ENCODE data around the gene NPIPA8.
"Not testable (repeated sequence)": the region's sequence is repeated elsewhere in the genome, so short reads cannot be mapped to it uniquely, and the experiment has no call there.

The NPIPA8 gene

DNA sequence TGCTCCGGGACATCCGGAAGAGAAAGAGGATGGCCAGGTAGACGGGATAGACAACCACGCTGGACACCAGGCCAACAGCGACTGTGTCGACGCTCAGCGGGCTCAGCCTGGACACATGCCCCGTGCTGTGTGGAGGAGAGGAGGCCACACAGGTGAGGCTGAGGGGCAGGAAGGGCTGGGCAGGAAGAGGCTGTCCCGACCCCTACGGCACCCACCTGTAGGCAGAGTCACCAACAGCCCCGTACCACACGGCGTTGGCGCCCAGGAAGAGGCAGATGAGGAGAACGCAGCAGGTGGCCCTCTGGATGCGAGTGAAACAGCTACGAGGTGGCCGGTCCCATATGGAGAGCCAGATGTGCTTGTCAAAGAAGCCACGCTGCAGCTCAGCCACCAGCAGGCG lies at the start of gene NPIPA8:
TSS of gene NPIPA8 (minus strand) at position 101 of the 400 bp plus-strand sequence. CDS start 4,074 bp downstream, outside the sequence.
- DNase-seq, result not testable (repeated sequence)

DNA sequence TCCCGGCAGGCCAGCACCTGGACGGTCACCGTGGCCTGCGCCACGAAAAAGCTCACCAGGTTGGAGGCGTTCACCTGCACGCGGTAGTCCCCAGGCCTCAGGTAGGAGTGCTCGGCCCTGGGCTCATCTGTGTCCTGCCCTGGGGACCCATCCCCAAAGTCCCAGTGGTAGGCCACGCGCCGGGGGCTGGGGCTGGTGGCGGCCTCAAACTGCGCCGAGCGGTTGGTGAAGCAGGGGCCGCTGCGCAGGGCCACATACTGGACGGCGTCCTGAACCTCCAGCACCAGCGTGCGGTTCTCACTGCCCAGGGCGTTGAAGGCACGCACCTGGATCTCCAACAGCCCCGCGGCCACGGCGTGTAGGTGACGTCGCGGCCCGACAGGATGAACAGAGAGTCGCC lies 48.7 kb upstream of the NPIPA8 start:
- DNase-seq, result not testable (repeated sequence)

DNA sequence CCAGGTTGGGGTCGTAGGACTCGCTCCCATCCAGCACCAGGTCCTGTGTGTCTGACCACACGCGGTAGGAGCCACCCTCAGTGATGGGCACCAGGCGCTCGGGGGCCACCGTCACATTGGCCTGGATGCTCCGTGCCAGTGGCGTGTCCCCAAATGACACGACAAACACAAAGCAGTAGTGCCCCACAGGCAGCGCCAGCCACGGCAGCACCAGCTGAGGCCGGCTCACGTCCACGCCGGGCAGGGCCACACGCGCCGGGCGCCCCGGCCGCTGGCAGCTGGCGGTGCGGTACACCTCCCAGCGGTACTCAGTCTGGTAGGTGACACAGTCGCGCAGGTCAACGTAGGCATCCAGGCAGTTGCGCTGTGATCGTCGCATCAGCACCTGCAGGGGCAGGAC lies 48.3 kb upstream of the NPIPA8 start:
- DNase-seq, result not testable (repeated sequence)

DNA sequence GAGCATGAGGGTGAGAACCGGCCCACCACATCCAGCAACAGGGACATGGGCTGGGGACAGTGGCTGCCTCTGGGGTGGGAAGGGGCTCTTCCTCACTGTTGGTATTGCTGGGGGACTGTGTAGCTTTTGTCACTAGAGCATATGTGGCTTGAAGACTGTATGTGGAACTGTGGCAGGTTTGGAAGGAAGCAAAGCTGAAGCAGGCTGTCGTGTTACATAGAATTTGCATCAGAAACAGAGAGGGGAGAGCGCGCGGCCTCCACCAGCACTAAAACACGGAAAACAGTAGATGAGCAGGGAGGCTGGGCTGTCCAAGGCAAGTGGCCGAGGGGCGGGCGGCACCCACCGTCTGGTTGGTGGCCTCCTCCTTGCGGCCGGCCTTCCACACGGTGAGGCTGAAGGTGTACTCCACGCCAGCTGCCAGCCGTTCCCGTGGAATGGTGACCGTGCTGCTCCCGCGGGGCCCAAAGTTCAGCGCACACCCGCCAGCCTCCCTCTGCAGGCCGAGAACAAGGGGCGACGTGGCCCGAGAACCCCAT lies 47.6 kb upstream of the NPIPA8 start:
- DNase-seq, result not testable (repeated sequence)

DNA sequence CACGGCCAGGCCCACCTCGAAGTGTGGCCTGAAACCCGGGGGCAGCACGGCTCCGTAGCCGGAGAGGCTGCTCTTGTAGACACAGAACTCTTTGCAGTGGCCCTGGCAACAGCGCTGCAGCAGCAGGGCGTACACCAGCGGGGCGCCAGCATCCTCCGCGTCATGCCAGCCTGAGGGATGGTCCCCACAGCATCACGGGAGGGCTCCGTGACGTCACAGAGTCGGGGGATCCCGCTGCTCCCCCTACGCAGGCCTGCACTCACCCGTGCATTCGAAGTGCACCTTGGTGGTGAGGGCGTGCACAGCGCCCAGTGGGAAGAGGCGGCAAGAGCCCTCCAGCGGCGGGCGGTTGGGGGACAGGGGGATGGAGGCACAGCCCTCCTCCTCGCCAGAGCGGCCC lies 46.2 kb upstream of the NPIPA8 start:
- not testable (repeated sequence) for DNase-seq

DNA sequence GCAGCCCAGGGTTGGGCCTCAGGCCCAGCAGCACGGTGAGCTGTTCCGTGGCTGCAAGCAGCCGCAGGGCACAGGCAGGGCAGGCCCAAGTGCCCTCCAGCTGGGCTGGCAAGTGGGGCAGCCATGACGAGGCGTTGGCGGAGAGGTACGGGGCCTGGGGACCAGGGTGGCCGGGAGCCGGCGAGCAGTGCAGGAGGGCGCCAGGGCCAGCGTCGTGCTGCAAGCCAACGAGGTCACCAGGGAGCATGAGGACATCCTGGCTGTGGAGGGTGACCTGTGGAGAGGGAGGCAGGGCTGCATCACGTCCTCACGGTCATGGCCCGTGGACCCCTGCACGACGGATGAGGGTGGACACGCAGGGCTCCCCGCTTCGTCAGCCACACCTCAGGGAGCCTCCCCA lies 11.2 kb upstream of the NPIPA8 start:
- DNase-seq, result not testable (repeated sequence)

DNA sequence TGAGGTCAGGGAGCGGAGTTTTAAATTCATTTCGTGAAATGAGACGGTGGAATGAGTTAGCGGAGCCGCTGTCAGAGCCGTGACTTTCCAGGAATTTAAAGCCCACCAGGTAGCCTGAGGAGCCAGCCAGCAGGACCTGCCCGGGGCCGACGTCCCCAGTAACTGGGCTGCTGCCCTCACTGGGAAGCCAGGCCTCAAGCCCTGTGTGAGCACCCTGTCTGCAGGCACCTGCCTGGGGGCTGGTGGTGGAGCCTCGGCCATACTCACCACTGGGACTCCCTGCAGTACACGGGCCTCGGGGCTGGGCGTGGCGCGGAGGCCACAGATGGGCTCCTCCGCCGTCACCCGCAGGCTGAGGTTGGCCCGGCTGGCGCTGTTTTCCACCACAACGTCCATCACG lies 10.5 kb upstream of the NPIPA8 start:
- not testable (repeated sequence) for DNase-seq

DNA sequence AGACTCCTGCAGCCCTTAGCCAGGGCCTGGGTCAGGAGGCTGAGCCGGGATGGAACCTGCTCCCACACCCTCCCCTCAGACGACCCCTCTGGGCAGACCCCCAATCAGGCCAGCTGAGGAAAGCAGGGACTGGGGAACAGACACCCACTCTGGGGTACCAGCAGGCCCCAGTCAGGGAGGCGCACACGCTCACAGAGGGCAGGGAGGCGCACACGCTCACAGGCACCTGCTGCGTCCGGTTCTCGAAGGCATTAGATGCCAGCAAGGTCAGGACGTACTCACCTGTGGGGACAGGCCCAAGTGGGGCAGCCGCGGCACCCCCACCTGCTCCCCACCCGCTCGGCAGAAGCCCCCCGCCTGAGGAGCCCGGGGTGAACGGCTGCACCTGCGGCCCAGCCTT lies 8.1 kb upstream of the NPIPA8 start:
- DNase-seq, result not testable (repeated sequence)

DNA sequence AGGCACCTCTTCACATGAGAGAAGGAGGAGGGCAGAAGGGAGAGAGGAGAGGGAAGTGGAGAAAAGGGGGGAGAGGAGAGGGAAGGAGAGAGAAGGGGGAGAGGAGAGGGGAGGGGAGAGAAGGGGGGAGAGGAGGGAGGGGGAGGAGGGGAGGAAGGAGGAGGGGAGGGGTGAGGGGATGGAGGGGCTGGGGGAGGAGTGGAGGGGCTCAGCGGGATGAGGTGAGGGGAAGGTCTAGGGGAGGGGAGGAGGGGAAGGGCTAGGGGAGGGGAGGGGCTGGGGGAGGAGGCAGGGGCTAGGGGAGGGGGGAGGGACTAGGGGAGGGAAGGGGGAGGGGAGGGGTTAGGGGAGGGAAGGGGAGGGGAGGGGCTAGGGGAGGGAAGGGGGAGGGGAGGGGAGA lies 5.5 kb upstream of the NPIPA8 start:
- not testable (repeated sequence) for DNase-seq

DNA sequence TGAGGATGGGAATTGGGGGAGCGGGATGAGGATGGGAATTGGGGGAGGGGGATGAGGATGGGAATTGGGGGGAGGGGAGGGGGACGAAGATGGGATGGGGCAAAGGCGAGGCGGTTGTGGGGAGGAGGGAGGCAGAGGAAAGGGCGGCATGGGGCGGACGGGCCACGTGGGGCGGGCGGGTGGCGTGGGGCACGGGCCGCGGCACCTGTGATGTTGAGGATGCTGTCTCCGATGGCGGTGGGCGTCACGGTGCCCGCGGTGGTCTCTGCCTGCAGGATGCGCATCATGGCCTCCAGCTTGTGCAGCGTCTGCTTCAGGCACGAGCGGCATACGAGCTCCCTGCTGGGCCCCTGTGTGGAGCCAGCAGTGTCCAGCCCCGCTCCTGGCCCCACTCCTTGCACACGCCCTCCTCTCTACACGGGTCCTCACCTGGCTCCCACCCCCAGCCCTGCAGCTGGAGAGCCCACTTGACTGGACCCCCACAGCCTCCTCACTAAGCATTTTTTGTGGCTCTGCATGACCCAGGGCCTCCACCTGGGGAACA lies 5.0 kb upstream of the NPIPA8 start:
- DNase-seq, result not testable (repeated sequence)

DNA sequence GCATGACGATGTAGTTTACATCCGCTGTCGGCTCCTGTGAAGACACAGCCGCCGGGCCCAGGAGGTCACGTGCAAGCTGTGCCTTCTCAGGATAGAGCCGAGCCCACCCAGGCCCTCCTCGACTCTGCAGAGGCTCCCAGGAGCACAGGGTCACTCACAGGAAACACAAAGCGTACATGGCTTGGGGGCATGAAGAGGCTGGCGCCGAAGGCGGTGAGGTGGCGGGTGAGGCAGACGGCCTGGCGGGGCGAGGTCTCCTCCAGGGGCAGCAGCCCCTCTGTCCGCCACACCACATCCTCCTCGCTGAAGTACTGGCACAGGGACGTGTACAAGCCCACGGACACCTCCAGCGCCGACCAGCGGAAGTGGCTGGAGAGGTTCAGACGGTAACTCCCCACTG lies 2.7 kb upstream of the NPIPA8 start:
- DNase-seq, result not testable (repeated sequence)

DNA sequence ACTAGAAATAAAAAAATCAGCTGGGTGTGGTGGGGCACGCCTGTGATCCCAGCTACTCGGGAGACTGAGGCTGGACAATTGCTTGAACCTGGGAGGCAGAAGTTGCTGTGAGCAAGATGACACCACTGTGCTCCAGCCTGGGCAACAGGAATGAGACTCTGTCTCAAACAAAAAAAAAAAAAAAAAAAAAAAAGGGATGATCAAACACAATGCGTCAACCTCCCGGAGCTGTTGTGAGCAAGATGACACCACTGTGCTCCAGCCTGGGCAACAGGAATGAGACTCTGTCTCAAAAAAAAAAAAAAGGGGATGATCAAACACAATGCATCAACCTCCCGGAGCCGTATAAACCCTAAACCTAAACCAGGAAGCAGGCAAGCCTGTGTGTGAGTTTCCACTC lies 24.7 kb downstream of the NPIPA8 start:
- not testable (repeated sequence) for DNase-seq

DNA sequence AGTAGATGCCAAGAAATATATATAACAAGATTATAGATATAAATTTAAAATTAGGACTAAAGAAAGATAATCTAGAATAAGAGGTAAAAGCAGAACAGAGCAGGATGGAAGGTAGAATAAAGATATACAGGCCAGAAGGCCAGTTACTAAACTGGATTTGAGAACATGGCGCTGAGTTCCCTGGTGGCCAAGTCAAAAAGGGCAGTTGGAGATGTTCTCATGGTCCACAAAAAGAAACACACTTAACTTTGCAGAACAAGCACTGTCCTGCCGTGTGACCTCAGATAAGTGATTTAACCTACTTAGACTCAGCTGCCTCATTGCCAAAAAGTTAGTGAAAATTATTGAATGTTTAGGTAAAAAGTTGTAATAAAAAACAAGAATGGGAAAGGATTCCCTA lies 27.4 kb downstream of the NPIPA8 start:
- not testable (repeated sequence) for DNase-seq

DNA sequence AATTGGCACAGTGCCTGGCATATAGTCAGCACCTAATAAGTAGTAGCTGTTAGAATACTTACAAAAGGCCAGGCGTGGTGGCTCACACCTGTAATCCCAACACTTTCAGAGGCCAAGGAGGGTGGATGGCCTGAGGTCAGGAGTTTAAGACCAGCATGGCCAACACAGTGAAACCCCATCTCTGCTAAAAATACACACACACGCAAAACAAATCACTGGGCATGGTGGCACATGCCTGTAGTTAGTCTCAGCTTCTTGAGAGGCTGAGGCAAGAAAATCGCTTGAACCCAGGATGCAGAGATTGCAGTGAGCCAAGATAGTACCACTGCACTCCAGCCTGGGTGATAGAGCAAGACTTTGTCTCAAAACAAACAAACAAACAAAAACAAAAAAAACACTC lies 29.3 kb downstream of the NPIPA8 start:
- not testable (repeated sequence) for DNase-seq

DNA sequence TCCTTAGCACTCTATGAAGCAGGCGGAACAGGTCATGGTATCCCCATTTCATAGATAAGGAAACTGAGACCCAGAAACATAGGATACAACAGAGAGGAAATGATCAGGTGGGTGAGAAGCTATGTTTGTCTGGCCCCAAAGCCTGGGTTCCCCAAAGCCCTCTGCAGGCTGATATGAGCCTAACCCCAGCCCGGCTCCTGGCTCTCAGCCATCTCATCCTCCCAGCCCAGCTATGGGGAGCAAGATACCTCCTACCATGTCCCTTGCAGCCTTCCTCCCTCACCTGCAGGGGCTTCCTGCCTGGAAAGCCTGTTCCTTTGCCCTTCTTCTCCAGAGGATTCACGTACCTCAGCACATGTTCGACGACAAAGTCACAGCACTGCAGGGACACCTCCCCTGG lies 30.5 kb downstream of the NPIPA8 start:
- DNase-seq, result not testable (repeated sequence)

DNA sequence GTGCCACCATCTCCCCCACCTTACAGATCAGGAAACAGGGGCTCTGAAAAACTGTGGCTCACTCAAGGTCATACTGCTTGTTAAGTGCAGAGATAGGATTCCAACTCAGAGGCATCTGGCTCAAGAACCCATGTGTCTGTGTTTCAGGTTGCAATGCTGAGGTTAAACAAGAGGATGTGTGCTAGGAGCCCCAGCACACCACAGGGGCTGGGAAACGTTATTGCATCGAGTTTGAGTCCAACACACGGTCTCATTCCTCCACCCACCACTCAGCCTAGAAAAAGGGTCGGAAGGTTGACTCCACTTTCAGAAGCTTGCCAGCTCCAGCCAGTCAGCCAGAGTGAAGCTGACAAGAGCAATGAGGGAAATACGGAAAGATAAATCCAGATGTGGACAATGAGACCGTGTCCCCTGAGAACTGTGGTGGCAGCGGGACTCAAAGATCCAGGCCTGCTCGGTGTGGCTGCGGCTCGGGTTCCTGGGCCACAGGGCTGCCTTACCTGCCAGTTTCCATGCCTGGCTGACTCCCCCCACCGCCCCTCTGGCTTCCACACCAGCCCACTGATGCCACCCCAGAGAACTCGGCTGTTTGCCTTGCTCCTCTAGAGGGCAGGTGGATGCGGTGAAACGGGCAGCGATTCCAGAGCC lies 33.4 kb downstream of the NPIPA8 start:
- DNase-seq, result not testable (repeated sequence)

DNA sequence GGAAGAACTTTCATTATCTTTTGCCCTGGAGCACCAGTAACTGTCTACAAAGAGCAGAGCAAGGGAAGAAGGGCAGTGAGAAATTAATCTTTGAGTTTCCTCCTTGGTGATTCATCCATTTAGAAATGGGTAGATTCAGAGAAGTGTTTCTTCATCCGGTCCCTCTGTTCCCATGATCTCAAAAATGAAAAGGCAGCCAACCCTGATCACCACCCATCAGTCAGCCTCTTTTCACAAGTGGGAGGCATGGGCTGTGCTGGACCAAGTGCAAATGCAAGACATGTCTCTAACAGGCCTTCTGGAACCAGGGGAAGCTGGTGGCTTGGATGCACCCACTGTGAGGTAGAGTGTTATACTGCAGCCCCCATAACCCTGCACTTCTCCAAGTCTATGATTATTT lies 38.8 kb downstream of the NPIPA8 start:
- DNase-seq, result not testable (repeated sequence)

DNA sequence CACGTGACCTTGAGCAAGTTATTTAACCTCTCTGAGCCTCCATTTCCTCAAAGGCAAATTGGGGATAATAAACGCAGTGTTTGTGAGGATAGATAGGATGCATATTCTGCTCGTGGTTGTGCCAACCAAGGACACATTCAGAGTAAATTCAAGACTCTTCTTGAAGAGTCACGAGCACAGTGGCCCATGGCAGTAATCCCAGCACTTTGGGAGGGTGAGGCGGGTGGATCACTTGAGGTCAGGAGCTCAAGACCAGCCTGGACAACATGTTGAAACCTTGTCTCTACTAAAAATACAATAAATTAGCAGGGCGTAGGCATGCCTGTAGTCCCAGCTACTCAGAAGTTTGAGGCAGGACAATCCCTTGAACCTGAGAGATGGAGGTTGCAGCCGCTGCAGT lies 39.6 kb downstream of the NPIPA8 start:
- DNase-seq, result not testable (repeated sequence)

DNA sequence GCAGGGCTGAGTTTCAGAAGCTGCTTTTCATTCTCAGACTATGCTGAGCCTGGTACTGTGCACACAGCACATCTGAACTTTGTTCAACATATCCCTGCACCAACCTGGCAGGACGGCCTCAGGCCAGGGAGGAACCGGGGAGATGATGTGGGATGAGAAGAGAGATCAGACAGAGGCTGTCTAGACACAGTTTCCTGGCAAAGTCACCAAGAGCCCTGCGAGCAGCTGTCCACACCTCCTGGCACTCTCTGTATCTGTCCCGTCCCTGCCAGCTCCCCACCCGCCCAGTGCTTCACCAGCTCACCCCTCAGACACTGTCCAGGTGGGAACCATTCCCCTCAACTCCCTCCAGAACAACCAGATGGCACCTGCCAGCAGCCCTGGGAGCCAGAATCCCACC lies 42.2 kb downstream of the NPIPA8 start:
- DNase-seq, result not testable (repeated sequence)

DNA sequence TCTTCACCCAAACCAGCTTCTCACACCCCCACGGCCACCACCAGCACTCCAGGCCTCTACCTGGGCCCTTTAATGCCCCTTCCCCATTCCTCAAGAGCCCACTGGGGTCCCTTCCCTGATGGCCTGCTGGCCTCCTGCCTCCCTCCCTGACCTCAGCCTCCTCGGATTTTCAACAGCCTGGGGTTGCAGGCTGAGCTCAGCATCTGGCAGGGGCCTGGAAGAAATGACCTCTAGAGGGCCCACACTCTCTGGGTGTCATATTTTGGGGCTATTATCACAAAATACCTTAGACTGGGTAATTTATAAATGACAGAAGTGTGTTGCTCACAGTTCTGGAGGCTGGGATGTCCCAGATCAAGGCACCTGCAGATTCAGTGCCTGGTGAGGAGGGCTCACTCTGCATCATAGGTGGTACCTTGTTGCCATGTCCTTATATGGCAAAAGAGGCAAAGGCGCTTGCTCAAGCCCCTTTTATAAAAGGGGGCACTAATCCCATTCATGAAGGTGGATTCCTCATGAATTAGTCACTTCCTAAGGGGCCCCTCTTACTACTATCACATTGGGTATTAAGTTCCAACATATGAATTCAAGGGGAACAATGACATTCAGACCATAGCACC lies 43.1 kb downstream of the NPIPA8 start:
- DNase-seq, result not testable (repeated sequence)

DNA sequence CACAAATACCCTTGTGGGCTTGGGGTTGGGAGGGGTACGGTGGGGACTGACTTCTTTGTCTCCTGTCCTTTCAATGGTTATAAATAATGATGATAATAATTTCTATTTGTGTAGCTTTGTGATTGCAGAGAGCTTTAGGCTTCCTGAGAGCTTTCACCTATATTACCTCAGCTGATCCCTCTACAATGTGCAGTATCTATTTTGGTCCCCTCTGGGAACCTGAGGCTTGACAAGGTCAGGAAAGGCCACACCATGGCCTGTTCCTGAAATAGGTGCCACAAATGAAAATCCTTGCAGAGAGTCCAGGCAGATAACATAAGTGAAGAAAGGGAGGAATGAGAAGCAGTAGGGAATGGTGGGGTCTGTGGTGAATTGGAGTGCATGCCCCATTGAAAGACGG lies 45.6 kb downstream of the NPIPA8 start:
- not testable (repeated sequence) for DNase-seq

DNA sequence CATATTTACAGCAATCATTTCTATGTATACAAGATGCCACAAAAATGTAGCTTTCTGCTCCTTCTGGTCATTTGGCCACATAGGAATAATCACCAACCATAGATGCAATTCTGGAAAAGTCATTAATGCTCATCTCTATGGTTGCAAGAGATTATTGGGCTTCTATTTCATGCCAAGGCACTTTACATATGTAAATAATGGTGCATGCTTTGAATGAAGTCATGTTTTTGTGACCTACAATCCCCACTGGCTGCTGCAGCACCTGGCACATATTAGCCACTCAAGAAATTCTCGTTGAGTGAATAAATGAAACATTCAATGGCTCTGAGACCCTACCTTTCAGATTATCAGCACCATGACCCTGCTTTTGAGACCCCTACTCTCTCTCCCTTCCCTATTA lies 50.2 kb downstream of the NPIPA8 start:
- DNase-seq, result not testable (repeated sequence)

DNA sequence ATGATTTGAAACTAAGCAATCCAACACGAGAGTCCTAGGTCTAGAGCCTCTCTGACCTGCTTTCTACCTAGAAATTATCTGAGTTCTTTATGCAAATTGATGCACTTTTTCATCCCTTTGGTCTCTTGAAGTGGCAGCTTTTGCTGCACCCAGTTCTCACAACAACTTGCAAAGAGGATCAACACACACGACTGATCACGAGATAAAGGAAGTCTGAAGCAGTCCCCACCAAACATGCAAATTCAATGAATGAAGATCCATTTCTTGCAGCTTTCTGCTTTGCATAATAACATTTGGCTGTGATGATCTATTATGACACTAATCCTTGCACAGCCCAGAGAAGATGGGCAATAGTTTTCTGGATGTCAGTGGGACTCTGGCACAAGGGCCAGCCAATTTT lies 56.2 kb downstream of the NPIPA8 start:
- DNase-seq, result not testable (repeated sequence)

DNA sequence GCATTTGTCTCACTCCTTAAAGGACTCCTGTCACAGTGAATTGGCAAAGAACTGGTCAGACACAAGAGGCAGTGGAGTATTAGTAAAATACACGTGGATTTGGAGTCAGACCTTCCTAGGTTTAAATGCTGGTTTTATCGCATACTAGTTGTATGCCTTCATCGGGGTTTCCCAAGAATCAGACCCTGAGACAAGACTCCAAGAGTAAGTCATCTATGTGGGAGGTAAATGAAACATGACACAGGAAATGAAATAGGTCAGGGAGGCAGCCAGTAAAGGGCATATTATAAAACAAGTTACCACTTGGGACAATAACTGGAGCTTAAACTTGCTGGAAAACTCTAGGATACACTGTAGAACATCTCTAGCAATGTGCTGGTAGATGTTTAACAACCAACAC lies 59.8 kb downstream of the NPIPA8 start:
- not testable (repeated sequence) for DNase-seq

Data from activated CD4-positive, alpha-beta T cell treated with anti-CD3 and anti-CD28 coated beads for 1 hour (primary cell).